Peyer's patch (tissue), 4 donors: ENCODE data around the gene LRRC8B. TPM values are rescaled to one million over a fixed set of nuclear protein-coding genes. Genes with fewer than 3 reads are reported as not detected.

Experiments
- DNase-seq, 3 donors: peaks; one replicate each; pipeline ENCODE4 v3.0.0-alpha.2; 2017 to 2019
- H3K27ac ChIP-seq, 4 donors: fragments of 200-600 bp; sonication (generic); one replicate each; pipeline ENCODE4 v1.5.1; 2016 to 2019
- H3K27me3 ChIP-seq, 2 donors: fragments of 200-600 bp; sonication (generic); one replicate each; pipeline ENCODE4 v1.5.1; 2019
- H3K36me3 ChIP-seq, 3 donors: fragments of 200-600 bp; sonication (generic); one replicate each; pipeline ENCODE4 v1.5.1; 2016 to 2019
- H3K4me1 ChIP-seq, 4 donors: fragments of 200-600 bp; sonication (generic); one replicate each; pipeline ENCODE4 v1.5.1; 2016 to 2019
- H3K4me3 ChIP-seq, 4 donors: fragments of 200-600 bp; sonication (generic); 1 replicate in 3 of 4; 2 replicates in 1 of 4; pipeline ENCODE4 v1.5.1; 2016 to 2019; ENCODE audit warnings: mild to moderate bottlenecking in 1 of 4
- H3K9me3 ChIP-seq, 4 donors: fragments of 200-600 bp; sonication (generic); one replicate each; pipeline ENCODE4 v1.5.1; 2016 to 2019; ENCODE audit warnings: mild to moderate bottlenecking in 1 of 4
- CTCF ChIP-seq, 6 experiments: fragments of 450-650 bp in 4 of 6; fragments of 200-600 bp in 2 of 6; sonication (generic) in 1 of 6; IDR thresholded peaks; one replicate each; pipeline ENCODE4 v1.5.1; 2017 to 2019; ENCODE audit warnings: antibody characterized with exemption in 6 of 6, mild to moderate bottlenecking in 3 of 6, moderate library complexity in 1 of 6
- POLR2A ChIP-seq, 2 donors: fragments of 450-650 bp; IDR thresholded peaks; one replicate each; pipeline ENCODE4 v1.5.1; 2017; ENCODE audit warnings: antibody characterized with exemption in 2 of 2, mild to moderate bottlenecking in 2 of 2, moderate library complexity in 2 of 2
- total RNA-seq, 4 donors: library from RNA; depleted of rRNA; stranded (reverse); fragments of >200 nt; gene quantifications; one replicate each; pipeline ENCODE4 v1.1.0, GENCODE V29; 2016

The LRRC8B gene
- total RNA-seq, 4 donors from 2014 or later: 5.0 to 12.1 (median 7.9) TPM

- H3K9me3 ChIP-seq: no peaks in the 10 kb centered on the region
- no peaks in the 10 kb centered on the region for H3K27me3 ChIP-seq
- H3K27ac ChIP-seq: no peak overlapping the region
- peaks cover 0 to 9% (median 0%) of the 10 kb centered on the region in 4 donors for H3K4me1 ChIP-seq
- no peak overlapping the region for H3K4me3 ChIP-seq
- TF ChIP-seq CTCF (IDR thresholded peaks at IDR 0.05) (no peak), POLR2A (IDR thresholded peaks at IDR 0.05) (no peak)
- DNase-seq: no peak
- no peaks in the 10 kb centered on the region for H3K36me3 ChIP-seq
These were observed 89.3 kb downstream of the LRRC8B start for GRCh38 chr1:89613928-89614327.

- Histone ChIP-seq H3K4me3 (no peak overlapping the region), H3K27ac (no peak overlapping the region)
- peak in 2 of 3 donors; percentile 44 to 67 for DNase-seq
These were observed 91.3 kb downstream of the LRRC8B start for GRCh38 chr1:89615676-89616598.

GRCh38 chr1:89616844-89617627, 92.4 kb downstream of the LRRC8B start:
- no peak overlapping the region for H3K4me3 ChIP-seq
- no peaks in the 10 kb centered on the region for H3K27me3 ChIP-seq
- no peaks in the 10 kb centered on the region for H3K4me1 ChIP-seq
- H3K36me3 ChIP-seq: no peaks in the 10 kb centered on the region
- no peak for DNase-seq
- H3K9me3 ChIP-seq: no peaks in the 10 kb centered on the region
- TF ChIP-seq POLR2A (IDR thresholded peaks at IDR 0.05) (no peak), CTCF (IDR thresholded peaks at IDR 0.05) (no peak)
- H3K27ac ChIP-seq: no peak overlapping the region

More at GRCh38 chr1:89615676-89616598, 91.3 kb downstream of the LRRC8B start:
- Histone ChIP-seq H3K9me3 (no peaks in the 10 kb centered on the region), H3K27me3 (no peaks in the 10 kb centered on the region), H3K36me3 (no peaks in the 10 kb centered on the region), H3K4me1 (no peaks in the 10 kb centered on the region)
- TF ChIP-seq POLR2A (IDR thresholded peaks at IDR 0.05): no peak
- peak in 5 of 6 experiments; percentile 19 to 43 (median 28) for TF ChIP-seq CTCF (IDR thresholded peaks at IDR 0.05)

- TF ChIP-seq CTCF (IDR thresholded peaks at IDR 0.05): no peak
- no peak overlapping the region for H3K27ac ChIP-seq
- no peak overlapping the region for H3K4me3 ChIP-seq
- no peaks in the 10 kb centered on the region for H3K4me1 ChIP-seq
- H3K36me3 ChIP-seq: no peaks in the 10 kb centered on the region
- DNase-seq: no peak
- no peaks in the 10 kb centered on the region for H3K27me3 ChIP-seq
- no peaks in the 10 kb centered on the region for H3K9me3 ChIP-seq
These were observed 96.0 kb downstream of the LRRC8B start for GRCh38 chr1:89620664-89621063.

GRCh38 chr1:89622895-89623294, 98.3 kb downstream of the LRRC8B start:
- DNase-seq: no peak
- H3K27me3 ChIP-seq: no peaks in the 10 kb centered on the region
- H3K4me3 ChIP-seq: no peak overlapping the region
- H3K27ac ChIP-seq: no peak overlapping the region
- peak in 1 of 6 experiments; percentile 5 for TF ChIP-seq CTCF (IDR thresholded peaks at IDR 0.05)
- no peak for TF ChIP-seq POLR2A (IDR thresholded peaks at IDR 0.05)
- no peaks in the 10 kb centered on the region for H3K36me3 ChIP-seq
- no peaks in the 10 kb centered on the region for H3K4me1 ChIP-seq
- H3K9me3 ChIP-seq: no peaks in the 10 kb centered on the region
